GM19328 (cell line): ENCODE data around the gene MLC1.

Experiments
- ATAC-seq: cut with Tn5 transposase; IDR thresholded peaks from one replicate; pipeline ENCODE4 v1.9.1; 2021; ENCODE audit warnings: mild to moderate bottlenecking, moderate library complexity; ENCODE audit not compliant: unreplicated experiment

MLC1 gene

DNA sequence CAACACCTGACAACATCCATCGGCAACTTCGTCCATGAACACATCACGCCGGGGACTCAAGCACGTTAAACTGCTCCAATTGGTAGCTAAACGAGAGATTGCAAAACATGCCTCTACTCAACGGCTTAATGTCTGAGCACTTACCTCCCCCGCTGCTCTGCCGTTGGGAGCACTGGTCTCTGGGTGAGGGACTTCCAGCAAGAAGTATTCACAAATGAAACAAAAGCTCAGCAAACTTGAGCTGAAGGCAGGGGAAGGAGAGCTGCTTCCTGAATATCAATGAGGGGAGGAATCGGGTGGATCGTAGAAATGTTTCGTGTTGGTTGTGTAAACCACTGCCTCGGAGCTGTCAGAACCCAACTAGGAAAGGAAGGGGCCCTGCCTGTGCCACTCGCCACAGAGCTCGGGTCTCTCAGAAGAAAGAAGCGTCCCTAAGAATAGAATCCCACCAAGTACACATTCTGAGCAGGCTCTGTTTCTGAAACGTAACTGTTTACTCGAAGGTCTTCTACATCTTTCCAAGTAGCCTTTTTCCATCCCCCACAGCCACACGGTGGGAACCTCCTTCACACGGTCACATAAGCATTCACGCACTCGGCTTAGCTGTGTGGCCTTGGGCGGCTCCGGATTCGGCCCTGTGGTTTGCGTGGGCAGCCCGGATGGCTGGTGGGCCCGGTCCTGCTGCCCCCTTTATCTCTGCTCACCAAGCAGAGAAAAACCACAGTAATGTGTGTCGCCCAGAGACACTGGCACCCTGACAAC is at the start of gene MLC1:
Gene MLC1 (minus strand): TSS at position 216 of the 762 bp plus-strand sequence. CDS start 524 bp downstream, outside the sequence.
- no peak for ATAC-seq

DNA sequence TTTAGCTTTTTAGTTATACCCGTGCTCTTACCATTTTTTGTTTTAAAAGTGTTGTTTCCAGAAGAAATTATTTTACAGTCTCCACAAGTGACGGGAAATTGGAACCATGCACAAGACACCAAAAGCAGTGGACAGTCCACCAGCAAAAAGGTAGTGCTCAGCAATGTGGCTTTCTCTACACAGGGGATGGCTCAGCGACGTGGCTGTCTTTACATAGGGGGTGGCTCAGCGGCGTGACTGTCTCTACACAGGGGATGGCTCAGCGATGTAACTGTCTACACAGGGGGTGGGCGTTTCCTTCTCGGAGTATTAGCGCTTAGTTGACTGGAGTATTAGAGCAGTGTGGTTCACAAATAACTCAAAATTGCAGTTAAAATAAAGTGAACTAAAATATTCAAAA is 49.3 kb upstream of the MLC1 start:
- no peak for ATAC-seq

DNA sequence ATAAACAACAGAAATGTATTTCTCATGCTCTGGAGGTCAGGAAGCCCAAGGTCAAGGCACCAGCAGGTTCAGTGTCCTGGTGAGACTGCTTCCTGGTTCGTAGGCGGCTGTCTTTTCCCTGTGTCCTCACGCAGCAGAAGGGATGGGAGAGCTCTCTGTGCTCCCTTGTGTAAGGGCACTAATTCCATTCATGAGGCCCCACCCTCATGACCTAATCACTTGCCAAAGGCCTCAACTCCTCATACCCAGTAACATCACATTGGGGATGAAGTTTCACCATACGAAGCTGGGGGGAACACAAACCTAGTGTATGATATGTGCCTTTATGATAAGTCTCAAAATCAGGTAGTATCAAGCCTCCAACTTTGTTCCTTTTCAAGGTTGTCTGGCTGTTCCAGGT is 46.7 kb upstream of the MLC1 start:
- ATAC-seq, result no peak

DNA sequence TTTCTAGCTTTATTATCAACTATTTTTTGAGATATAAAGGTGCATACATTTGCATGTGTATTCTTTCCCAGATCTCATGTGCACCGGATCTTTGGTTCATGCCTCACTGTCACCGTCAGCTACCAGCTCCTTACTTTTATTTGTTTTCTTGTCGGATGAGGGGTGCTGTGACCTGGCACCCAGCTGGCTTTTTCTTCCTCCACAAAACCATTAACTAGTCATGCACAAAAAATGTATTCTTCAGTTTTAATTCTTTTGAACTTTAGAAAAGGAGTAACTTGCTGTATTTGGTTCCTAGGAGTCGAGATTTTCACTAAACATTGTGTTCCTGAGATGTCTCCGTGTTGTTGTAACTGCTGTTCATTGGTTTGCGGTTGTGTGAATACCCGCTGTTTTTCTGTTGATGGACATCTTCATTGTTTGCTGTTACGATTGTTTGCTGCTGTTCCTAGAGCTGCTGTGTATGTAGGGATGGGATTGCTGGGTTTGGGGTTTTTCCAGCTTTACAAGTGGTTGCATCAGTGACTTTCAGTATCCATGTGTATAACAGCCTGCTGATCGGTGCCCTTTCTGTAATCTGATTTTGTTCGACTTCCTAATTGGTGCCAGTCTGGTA is 44.0 kb upstream of the MLC1 start:
- ATAC-seq, result no peak

DNA sequence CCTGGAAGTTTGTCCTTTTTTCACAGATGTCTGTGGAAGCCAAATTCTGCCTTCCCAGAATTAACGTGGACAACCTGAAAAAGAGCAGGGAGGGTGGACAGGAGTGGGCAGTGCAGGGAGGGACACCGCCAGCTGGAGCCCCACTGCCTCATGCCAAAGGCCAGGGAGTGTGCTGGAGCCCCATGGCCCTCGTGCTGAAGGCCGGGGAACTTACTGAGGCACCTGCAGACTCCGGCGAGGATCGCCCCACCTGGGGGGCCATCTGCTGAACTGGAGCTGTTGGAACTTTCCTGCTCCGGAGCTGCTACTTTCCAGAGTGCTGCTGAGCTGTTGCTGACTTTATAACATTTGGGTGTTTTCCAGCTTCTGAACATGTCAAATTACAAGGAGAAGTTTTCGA is 39.8 kb upstream of the MLC1 start:
- ATAC-seq, result no peak

DNA sequence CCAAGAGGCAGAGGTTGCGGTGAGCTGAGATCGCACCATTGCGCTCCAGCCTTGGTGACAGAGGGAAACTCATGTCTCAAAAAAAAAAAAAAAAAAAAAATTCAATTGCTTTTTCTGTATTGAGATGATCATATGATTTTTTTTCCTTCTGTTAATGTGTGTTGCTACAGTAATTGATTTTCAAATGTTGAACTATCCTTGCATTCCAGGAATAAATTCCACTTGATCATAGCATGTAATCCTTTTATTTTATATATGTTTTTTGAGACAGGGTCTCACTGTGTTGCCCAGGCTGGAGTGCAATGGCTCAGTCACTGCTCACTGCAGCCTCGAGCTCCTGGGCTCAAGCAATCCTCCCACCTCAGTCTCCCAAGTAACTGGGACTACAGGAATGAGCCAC is 37.9 kb upstream of the MLC1 start:
- ATAC-seq, result no peak

DNA sequence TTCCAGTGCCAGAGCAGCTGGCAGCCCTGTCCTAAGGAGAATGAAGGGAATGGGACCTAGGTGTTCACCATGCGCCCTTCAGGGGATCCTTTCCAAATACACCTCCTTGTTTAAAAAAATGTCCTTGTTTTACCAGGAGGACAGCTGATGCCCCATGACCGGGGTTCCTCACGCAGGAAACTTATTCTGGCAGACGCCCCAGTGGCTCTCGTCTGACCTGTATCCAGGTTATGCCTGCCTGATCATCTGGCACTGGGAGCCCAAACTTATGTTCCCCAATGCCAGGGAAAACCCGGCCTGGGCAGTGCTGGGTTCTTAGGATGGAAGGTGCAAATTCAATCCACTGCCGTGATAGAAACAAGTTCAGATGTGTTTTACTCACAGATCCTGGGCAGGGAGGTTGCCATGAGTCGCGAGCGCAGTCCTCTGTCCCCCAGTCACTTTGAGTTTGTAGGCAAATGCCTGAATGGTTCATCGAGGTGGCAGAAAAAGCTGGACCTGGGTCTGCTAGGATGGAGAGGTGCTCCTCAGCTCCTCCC is 36.0 kb upstream of the MLC1 start:
- no peak for ATAC-seq

DNA sequence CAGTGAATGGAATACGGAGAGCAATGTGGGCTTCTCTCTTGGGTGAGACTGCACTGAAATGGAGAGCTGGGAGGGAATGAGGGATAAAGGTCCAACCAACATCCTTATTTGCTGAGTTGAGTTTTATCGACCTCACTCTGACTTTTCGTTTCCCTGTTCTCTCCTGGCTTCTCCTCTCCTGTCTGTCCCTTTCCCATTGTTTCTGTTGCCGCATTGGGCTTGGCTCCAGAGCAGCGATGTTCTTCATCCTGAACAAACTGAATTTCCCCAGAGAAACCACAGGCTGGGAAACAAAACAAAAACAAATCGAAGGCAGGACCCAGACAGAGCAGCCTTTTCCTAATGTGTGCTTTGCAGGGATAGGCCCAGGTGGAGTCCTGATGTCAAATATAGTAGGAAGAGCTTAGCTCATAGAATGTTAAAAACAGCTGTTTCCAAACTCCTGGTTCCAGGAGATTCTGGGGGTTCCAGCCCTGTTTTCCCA is 34.6 kb upstream of the MLC1 start:
- no peak for ATAC-seq

DNA sequence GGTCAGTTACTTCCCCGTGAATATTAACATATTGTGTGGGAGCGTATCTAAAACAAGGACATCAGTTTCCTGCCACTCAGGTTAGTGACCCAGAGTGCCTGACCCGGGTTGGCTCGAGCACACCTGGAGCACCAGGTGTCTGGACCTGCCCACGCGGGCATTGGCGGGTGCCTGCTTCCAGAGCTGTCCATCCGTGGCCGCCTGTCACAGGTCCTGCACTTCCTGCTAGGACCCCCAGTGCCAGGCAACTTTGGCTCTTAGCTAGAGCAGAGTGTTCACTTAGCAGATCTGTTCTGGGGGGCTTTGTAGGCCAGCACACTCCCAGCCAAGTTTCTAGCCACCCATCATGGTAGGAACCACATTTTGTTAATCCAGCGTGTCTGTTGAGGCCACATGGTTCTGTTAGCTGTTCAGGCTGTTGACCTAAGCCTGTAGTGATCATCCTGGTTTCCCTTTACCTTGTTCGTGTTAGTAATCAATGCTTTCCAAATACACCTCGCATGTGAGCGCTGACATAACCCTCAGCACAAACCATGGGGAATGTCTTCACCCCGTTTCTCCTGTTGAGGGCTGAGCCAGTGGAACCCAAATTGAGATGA is 34.0 kb upstream of the MLC1 start:
- no peak for ATAC-seq

DNA sequence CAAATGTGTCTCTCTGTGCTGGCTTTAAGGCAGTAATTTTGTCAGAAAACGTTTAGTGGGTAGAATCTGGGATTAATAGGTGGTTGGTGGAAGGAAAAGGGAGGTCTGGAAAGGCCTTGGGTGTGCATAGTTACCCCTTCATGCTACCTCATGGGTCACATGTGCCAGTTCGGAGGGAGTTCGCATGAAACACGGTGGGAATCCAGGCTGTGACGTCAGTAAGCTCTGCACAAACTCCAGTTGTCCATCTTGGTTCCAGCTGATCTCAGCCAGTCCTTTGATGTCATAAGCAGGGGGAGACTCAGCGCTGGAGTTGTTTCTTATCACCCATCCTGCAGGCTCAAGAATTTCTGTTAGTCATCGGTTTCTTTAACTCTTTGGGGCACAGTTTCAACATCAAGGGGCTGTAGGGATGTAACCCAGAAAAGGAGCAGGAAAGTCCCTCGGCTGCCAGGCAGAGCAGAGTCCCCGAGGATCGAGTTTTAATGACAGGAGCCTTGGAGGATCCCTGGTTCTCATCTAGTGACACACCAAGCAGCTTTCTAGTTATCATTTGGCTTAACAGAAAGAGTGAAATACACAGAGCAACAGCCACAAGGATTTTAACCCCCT is 33.4 kb upstream of the MLC1 start:
- ATAC-seq, result no peak

DNA sequence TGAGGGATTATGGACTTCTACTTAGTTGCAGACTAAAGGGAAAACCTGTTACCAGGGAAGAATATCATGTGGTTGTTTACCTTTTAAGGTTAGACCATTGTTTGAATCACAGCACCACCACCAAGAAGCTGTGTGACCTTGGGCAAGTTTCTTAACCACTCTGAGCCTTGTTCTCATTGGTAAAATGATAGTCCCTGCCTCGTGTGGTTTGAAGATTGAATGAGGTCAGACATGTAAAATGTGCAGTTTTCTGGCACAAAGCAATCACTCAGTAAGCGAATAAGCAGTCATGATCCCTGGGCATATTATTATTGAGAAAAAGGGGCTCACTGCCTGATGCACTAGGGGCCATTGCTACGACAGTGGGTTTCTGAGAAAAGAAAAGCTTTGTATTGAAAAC is 32.9 kb upstream of the MLC1 start:
- no peak for ATAC-seq

DNA sequence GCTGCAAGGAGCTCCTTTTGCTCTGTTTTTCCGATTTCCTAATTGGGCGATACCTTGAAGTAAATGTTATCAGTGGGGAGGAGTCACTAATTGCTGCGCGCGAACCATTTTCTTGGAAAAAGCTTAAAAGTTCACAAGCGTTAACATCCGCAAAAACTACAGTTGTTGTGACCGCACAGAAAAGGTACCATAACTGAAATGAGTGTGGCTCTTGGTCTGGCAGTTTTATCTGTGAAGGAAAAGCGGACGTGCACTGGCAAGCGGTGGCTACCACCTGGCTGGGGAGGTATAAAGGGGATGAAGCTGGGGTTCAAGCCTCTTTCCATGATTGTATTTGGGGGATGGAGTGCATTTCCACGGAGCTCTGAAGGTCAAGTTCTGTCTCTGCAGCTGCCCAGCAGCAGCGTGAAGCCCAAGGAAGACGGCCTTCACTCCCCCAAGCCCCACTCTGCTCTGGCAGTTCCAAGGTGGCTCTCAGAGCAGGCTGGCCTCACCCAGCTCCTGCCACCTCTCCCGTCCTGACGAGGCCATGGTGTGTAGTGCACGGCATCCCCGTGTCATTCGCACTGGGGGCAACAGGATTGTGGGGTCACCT is 32.0 kb upstream of the MLC1 start:
- no peak for ATAC-seq

DNA sequence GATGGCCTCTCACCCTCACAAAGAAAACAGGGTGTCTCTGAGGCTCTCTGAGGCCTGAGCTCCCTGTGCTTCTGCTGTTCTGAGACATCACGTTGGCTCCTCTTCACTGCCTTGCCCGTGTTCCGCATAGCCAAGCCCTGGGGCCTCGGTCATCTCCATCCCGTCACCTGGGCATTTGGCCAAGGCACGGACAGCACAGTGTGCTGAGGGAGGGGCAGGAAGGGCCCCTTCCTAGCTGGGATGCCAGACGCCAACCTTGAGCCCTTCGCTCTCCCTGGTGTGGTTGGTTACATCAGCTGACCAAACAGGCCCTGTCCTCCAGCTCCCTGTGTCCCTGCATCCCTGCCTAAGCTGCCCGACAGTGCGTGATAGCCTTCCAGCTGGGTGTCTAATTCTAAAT is 30.5 kb upstream of the MLC1 start:
- ATAC-seq, result no peak

DNA sequence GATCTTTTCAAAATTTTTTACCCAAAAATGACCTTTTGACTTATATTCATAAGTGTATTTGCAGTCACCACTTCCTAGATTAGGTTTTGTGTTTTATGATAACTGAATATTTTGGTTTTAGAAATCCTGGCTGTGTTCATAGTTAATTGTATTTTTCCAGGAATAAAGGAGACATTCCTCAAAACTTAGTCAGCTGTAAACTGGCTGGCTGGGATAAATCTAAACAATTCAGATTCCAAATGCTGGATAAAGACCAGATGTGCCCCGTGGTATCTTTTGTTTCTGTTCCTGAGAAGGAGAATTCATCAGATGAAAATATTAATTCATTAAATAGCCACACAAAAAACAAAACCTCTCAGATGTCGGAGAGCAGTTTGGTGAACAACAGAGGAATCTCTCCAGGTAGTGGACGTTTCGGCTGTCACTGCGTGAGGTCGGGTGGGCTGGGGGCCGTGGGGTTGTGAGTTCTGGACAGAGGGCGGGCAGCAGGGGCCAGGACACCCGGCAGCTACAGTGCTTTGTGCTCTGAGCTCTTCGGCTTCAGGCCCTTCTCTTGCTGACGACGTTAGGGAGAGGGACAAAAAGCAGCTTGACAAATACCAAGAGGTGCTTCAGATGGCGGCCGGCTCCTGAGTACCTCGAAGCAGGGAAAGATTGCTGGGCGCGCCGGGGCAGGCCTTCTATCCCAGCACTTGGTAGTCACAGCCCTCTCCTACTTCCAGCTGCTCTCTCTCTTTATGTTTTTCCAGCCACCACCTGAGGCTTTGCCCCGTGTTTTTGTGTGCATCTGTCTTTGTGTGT is 29.2 kb upstream of the MLC1 start:
- ATAC-seq, result no peak

DNA sequence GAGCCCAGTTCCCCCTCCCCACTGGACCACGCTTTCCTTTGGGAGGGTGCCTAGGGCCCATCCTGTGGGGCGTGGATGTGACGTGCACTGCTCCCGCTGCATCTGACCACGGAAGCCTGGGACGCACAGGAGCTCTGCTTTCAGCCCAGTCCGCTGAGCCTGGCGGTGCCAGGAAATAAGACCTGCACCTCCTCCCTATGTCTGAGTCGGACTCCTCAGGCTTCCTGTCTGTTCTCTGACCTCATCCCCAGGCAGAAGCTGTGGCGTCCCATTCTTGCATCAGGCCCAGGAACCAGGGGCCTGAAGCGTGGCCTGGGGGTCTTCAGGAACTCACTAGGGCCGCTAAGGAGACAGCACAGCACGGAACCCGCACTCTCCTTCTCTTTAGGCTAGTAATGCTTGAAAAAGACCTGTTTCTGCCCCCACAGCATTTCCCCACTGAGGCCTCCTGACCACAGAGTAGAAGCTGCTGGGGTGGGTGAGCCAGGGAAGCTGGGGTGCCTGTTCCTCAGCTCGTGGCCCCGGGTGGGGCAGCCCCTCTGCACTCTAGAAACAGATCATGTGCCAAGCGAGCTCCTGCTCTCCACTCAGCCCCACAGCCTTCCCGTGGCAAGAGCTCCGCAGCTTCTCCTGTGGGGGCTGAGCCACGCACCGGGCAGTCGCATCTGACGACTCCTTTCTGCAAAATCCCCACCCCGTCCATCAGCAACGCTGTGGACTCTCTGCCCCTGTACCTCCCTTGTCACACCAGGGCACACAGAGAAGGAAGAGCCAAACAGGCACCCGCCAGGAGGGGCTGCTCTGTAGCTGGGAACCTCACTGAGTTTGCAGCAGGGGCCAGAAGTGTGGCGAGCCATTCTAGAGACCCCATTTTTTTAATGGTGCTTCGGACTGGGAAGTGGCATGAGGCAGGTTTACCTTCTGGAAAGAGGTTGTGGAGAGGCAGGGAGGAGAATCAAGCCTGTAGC is 27.2 kb upstream of the MLC1 start:
- no peak for ATAC-seq

DNA sequence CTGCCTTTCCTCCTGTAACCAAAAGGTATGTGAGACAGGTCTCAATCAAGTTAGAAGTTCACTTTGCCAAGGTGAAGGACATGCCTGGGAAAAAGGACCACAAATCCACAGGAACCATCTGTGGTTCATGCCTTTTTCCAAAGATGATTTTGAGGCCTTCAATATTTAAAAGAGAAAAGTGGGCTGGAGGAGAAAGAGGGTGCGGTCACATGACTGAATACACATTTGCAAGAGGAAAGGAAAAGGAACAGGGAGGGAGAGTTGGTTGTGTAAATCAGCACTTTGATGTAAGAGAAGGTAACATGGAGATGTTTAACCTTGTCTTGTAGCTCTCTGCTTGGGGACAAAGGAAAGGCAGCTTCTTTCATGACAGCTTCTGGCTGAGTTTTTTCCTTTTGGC is 25.8 kb upstream of the MLC1 start:
- ATAC-seq, result no peak

DNA sequence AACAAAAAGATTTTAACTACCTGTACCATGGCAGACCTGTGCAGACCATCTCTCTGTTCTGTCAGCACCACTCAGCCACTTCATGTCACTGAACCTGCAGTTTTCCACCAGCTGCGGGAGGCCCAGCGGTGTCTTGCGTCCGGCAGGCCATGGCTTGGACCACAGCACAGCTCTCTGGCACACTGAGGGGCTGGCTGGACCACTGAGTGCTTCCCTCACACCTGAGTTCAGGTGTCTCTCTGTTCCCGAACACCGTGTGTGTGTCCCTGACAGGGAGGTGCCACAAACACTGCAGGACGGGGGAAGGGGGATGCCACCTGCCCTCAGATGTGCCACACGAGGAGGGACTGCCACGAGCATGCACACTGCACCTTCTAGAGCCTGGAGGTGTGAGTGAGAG is 22.3 kb upstream of the MLC1 start:
- ATAC-seq, result no peak

DNA sequence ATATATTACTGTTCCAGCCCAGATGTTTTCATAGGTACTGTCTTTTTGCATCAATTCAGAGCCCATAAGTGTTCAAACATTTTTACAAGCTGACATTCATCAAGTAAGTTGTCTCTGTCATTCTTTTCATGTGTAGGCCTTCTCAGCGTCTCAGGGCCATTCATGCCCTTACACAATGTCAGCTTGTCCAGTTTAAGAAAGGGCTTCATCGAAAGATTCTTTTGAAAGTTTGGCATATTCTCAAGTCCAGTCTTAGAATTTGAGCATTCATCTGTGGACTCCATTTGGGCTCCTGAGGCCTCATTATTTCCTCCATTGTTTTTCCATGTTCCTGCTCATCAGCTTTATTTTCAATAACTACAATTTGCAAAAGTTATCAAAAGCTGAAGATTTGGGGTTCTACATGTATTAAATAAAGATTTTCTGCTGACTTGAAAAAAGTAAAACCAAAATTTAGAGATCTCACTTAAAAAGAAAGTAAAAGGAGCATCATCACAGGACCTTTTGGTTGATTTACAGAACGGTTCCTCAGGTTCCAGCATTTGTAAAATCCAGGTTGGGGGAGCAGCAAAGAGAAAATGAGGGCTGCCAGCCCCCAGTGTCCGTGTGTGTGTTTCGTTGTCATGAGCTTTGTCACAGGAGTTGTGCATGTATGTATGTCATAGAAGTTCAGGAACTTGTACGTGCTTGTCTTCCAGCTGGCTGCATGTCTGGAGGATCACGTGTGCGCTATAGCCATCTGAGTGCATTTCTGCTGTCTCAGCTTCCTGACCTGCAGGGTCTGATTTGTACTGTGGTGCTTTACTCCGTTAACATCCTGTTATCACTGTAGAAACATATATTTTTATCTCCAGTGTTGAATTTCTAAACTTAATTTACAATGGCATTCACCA is 20.2 kb upstream of the MLC1 start:
- ATAC-seq, result no peak
